Neural cell (in vitro differentiated cells): ENCODE data around the gene MTTP.

ENCODE experiments used
- CTCF ChIP-seq: fragments of 450-650 bp; IDR thresholded peaks from 2 replicates; pipeline ENCODE4 v1.5.1; 2014; ENCODE audit warnings: antibody characterized with exemption, mild to moderate bottlenecking, moderate library complexity; ENCODE audit not compliant: poor library complexity, severe bottlenecking
- EP300 ChIP-seq: fragments of 450-650 bp; conservative IDR thresholded peaks from 2 replicates; pipeline ENCODE4 v1.6.1; 2014; ENCODE audit warnings: antibody characterized with exemption, mild to moderate bottlenecking, moderate library complexity; ENCODE audit not compliant: poor library complexity, severe bottlenecking
- EZH2 ChIP-seq: fragments of 200-600, 300-800 bp; shearing (Covaris generic), sonication (generic); IDR thresholded peaks from 2 replicates; pipeline ENCODE4 v1.6.1; 2014; ENCODE audit warnings: antibody characterized with exemption, low read length, borderline replicate concordance, mild to moderate bottlenecking; ENCODE audit not compliant: insufficient read depth, poor library complexity, severe bottlenecking
- MXI1 ChIP-seq: fragments of 450-650 bp; conservative IDR thresholded peaks from 2 replicates; pipeline ENCODE4 v1.6.1; 2014; ENCODE audit warnings: antibody characterized with exemption, mild to moderate bottlenecking; ENCODE audit not compliant: poor library complexity, severe bottlenecking
- POLR2AphosphoS5 ChIP-seq: IDR thresholded peaks from 2 replicates; pipeline ENCODE4 v1.6.1; 2012
- RAD21 ChIP-seq: fragments of 450-650 bp; conservative IDR thresholded peaks from 2 replicates; pipeline ENCODE4 v1.6.1; 2014; ENCODE audit warnings: antibody characterized with exemption, mild to moderate bottlenecking, moderate library complexity
- REST ChIP-seq: IDR thresholded peaks from 2 replicates; pipeline ENCODE4 v1.6.1; 2012; ENCODE audit warnings: borderline replicate concordance
- SMC3 ChIP-seq: fragments of 450-650 bp; conservative IDR thresholded peaks from 2 replicates; pipeline ENCODE4 v1.6.1; 2014; ENCODE audit warnings: antibody characterized with exemption, mild to moderate bottlenecking, moderate library complexity; ENCODE audit not compliant: poor library complexity
- TAF1 ChIP-seq: IDR thresholded peaks from 2 replicates; pipeline ENCODE4 v1.6.1; 2012; ENCODE audit warnings: low read depth

- TF ChIP-seq CTCF (no peak), MXI1 (no peak), RAD21 (no peak), REST (no peak), POLR2AphosphoS5 (no peak), EZH2 (no peak), EP300 (no peak), SMC3 (no peak), TAF1 (no peak)
Measured at GRCh38 chr4:99591757-99592156, 17.1 kb downstream of the MTTP start.
